IPS-15b (cell line): ENCODE measurements around the gene SORCS3.

Experiments used
- H3K27me3 ChIP-seq: one replicate; pipeline ENCODE4 v1.6.1; 2013; ENCODE audit warnings: low read length; ENCODE audit not compliant: control insufficient read depth, insufficient read depth
- H3K36me3 ChIP-seq: one replicate; pipeline ENCODE4 v1.6.1; 2013; ENCODE audit warnings: low read length; ENCODE audit not compliant: control insufficient read depth, insufficient read depth
- H3K4me1 ChIP-seq: one replicate; pipeline ENCODE4 v1.6.1; 2013; ENCODE audit warnings: mild to moderate bottlenecking, low read length; ENCODE audit not compliant: control insufficient read depth, insufficient read depth
- H3K4me3 ChIP-seq: one replicate; pipeline ENCODE4 v1.5.1; 2013; ENCODE audit warnings: low read depth, low read length
- H3K9ac ChIP-seq: one replicate; pipeline ENCODE4 v1.6.1; 2013; ENCODE audit warnings: low read depth, mild to moderate bottlenecking, low read length
- H3K9me3 ChIP-seq: one replicate; pipeline ENCODE4 v1.6.1; 2013; ENCODE audit warnings: mild to moderate bottlenecking, low read length; ENCODE audit not compliant: control insufficient read depth, insufficient read depth

The SORCS3 gene

GRCh38 chr10:105241254-105241653, 600.2 kb downstream of the SORCS3 start:
- no peaks in the 10 kb centered on the region for H3K27me3 ChIP-seq
- no peaks in the 10 kb centered on the region for H3K9me3 ChIP-seq

GRCh38 chr10:105243381-105243780, 602.3 kb downstream of the SORCS3 start:
- no peaks in the 10 kb centered on the region for H3K27me3 ChIP-seq
- H3K9me3 ChIP-seq = no peaks in the 10 kb centered on the region
- no peak overlapping the region for H3K4me3 ChIP-seq
- no peak overlapping the region for H3K9ac ChIP-seq
- H3K36me3 ChIP-seq = no peaks in the 10 kb centered on the region
- no peaks in the 10 kb centered on the region for H3K4me1 ChIP-seq

More at GRCh38 chr10:105241254-105241653, 600.2 kb downstream of the SORCS3 start:
- no peaks in the 10 kb centered on the region for H3K4me1 ChIP-seq
- H3K36me3 ChIP-seq = no peaks in the 10 kb centered on the region
- H3K9ac ChIP-seq = no peak overlapping the region
- no peak overlapping the region for H3K4me3 ChIP-seq

GRCh38 chr10:105243825-105244224, 602.7 kb downstream of the SORCS3 start:
- Histone ChIP-seq H3K27me3 (no peaks in the 10 kb centered on the region), H3K9me3 (no peaks in the 10 kb centered on the region), H3K4me3 (no peak overlapping the region), H3K9ac (no peak overlapping the region), H3K36me3 (no peaks in the 10 kb centered on the region), H3K4me1 (no peaks in the 10 kb centered on the region)

- no peak overlapping the region for H3K9ac ChIP-seq
- no peaks in the 10 kb centered on the region for H3K4me1 ChIP-seq
- no peak overlapping the region for H3K4me3 ChIP-seq
- H3K27me3 ChIP-seq = no peaks in the 10 kb centered on the region
- no peaks in the 10 kb centered on the region for H3K36me3 ChIP-seq
- no peaks in the 10 kb centered on the region for H3K9me3 ChIP-seq
Observed at GRCh38 chr10:105247831-105248499, 606.9 kb downstream of the SORCS3 start.

GRCh38 chr10:105252911-105253310, 611.8 kb downstream of the SORCS3 start:
- Histone ChIP-seq H3K27me3 (no peaks in the 10 kb centered on the region), H3K9ac (no peak overlapping the region), H3K4me1 (no peaks in the 10 kb centered on the region), H3K4me3 (no peak overlapping the region), H3K36me3 (no peaks in the 10 kb centered on the region), H3K9me3 (no peaks in the 10 kb centered on the region)

GRCh38 chr10:105253515-105254212, 612.6 kb downstream of the SORCS3 start:
- Histone ChIP-seq H3K9me3 (no peaks in the 10 kb centered on the region), H3K27me3 (no peaks in the 10 kb centered on the region), H3K36me3 (no peaks in the 10 kb centered on the region), H3K9ac (no peak overlapping the region), H3K4me1 (no peaks in the 10 kb centered on the region), H3K4me3 (no peak overlapping the region)

GRCh38 chr10:105258036-105258673, 617.1 kb downstream of the SORCS3 start:
- no peaks in the 10 kb centered on the region for H3K36me3 ChIP-seq
- no peaks in the 10 kb centered on the region for H3K9me3 ChIP-seq
- H3K4me3 ChIP-seq = no peak overlapping the region
- no peak overlapping the region for H3K9ac ChIP-seq
- no peaks in the 10 kb centered on the region for H3K4me1 ChIP-seq
- H3K27me3 ChIP-seq = no peaks in the 10 kb centered on the region

GRCh38 chr10:105258674-105259065, 617.6 kb downstream of the SORCS3 start:
- Histone ChIP-seq H3K27me3 (no peaks in the 10 kb centered on the region), H3K9me3 (no peaks in the 10 kb centered on the region), H3K9ac (no peak overlapping the region), H3K36me3 (no peaks in the 10 kb centered on the region), H3K4me3 (no peak overlapping the region), H3K4me1 (peaks cover 2% of the 10 kb centered on the region)

- H3K27me3 ChIP-seq = no peaks in the 10 kb centered on the region
- no peak overlapping the region for H3K4me3 ChIP-seq
- peaks cover 4% of the 10 kb centered on the region for H3K4me1 ChIP-seq
- no peak overlapping the region for H3K9ac ChIP-seq
- no peaks in the 10 kb centered on the region for H3K9me3 ChIP-seq
- no peaks in the 10 kb centered on the region for H3K36me3 ChIP-seq
Observed at GRCh38 chr10:105259201-105259600, 618.1 kb downstream of the SORCS3 start.

- Histone ChIP-seq H3K36me3 (no peaks in the 10 kb centered on the region), H3K4me3 (no peak overlapping the region), H3K4me1 (peaks cover 4% of the 10 kb centered on the region), H3K9me3 (no peaks in the 10 kb centered on the region), H3K9ac (no peak overlapping the region), H3K27me3 (no peaks in the 10 kb centered on the region)
Observed at GRCh38 chr10:105262666-105263065, 621.6 kb downstream of the SORCS3 start.

GRCh38 chr10:105266966-105267539, 626.0 kb downstream of the SORCS3 start:
- no peaks in the 10 kb centered on the region for H3K27me3 ChIP-seq

More at GRCh38 chr10:105266966-105267539, 626.0 kb downstream of the SORCS3 start:
- H3K9me3 ChIP-seq = no peaks in the 10 kb centered on the region
- no peaks in the 10 kb centered on the region for H3K36me3 ChIP-seq
- H3K4me3 ChIP-seq = no peak overlapping the region
- peaks cover 4% of the 10 kb centered on the region for H3K4me1 ChIP-seq
- no peak overlapping the region for H3K9ac ChIP-seq
